OCI-LY1 (cell line): ENCODE data around the gene PAK2.

Experiments used
- H2AFZ ChIP-seq: fragments of 200-600 bp; sonication (generic), shearing (Covaris generic); 2 replicates; pipeline ENCODE4 v1.6.0; 2014; ENCODE audit warnings: antibody characterized with exemption, mild to moderate bottlenecking, low read length
- H3F3A ChIP-seq: fragments of 200-600 bp; sonication (generic), shearing (Covaris generic); 2 replicates; pipeline ENCODE4 v1.6.0; 2014; ENCODE audit warnings: mild to moderate bottlenecking, antibody characterized with exemption, low read length, moderate library complexity; ENCODE audit not compliant: insufficient read depth
- H3K27ac ChIP-seq: fragments of 200-600 bp; sonication (generic); 2 replicates; pipeline ENCODE4 v1.5.1; 2014; ENCODE audit warnings: low read length, mixed run types, mild to moderate bottlenecking, low read depth; ENCODE audit not compliant: poor library complexity, severe bottlenecking
- H3K27me3 ChIP-seq: fragments of 200-600 bp; sonication (generic); 2 replicates; pipeline ENCODE4 v1.6.0; 2014; ENCODE audit warnings: antibody characterized with exemption, mild to moderate bottlenecking, low read length, moderate library complexity; ENCODE audit not compliant: insufficient read depth
- H3K36me3 ChIP-seq: fragments of 200-600 bp; sonication (generic); 2 replicates; pipeline ENCODE4 v1.6.1; 2014; ENCODE audit warnings: mild to moderate bottlenecking, antibody characterized with exemption, low read length, moderate library complexity, mixed read lengths; ENCODE audit not compliant: insufficient read depth
- H3K4me1 ChIP-seq: fragments of 200-600 bp; sonication (generic); 2 replicates; pipeline ENCODE4 v1.5.1; 2014; ENCODE audit warnings: mild to moderate bottlenecking, low read length, moderate library complexity; ENCODE audit not compliant: insufficient read depth, severe bottlenecking
- H3K4me2 ChIP-seq: fragments of 200-600 bp; sonication (generic), shearing (Covaris generic); 2 replicates; pipeline ENCODE4 v1.6.1; 2014; ENCODE audit warnings: low read length
- H3K4me3 ChIP-seq: fragments of 200-600 bp; sonication (generic); 2 replicates; pipeline ENCODE4 v1.5.1; 2014; ENCODE audit warnings: low read length, low read depth, mild to moderate bottlenecking, mixed read lengths; ENCODE audit not compliant: poor library complexity, severe bottlenecking
- H3K79me2 ChIP-seq: fragments of 200-600 bp; shearing (Covaris generic); 2 replicates; pipeline ENCODE4 v1.6.1; 2016; ENCODE audit warnings: mixed run types, low read length, mixed read lengths; ENCODE audit not compliant: insufficient read depth
- H3K9ac ChIP-seq: fragments of 200-600 bp; sonication (generic), shearing (Covaris generic); 2 replicates; pipeline ENCODE4 v1.6.1; 2014; ENCODE audit warnings: mild to moderate bottlenecking, low read length, mixed read lengths
- H3K9me2 ChIP-seq: fragments of 200-600 bp; sonication (generic), shearing (Covaris generic); 2 replicates; pipeline ENCODE4 v1.6.1; 2014; ENCODE audit warnings: low read depth, mild to moderate bottlenecking, low read length, mixed read lengths
- H3K9me3 ChIP-seq: fragments of 200-600 bp; shearing (Covaris generic); 2 replicates; pipeline ENCODE4 v1.6.1; 2014; ENCODE audit warnings: low read length, mixed read lengths
- H4K20me1 ChIP-seq: fragments of 200-600 bp; sonication (generic), shearing (Covaris generic); 2 replicates; pipeline ENCODE4 v1.6.0; 2016; ENCODE audit warnings: mild to moderate bottlenecking, low read length; ENCODE audit not compliant: insufficient read depth
- EZH2 ChIP-seq: fragments of 200-600 bp; sonication (generic), shearing (Covaris generic); IDR thresholded peaks from 2 replicates; pipeline ENCODE4 v1.8.0; 2017; ENCODE audit warnings: borderline replicate concordance, mixed run types, mild to moderate bottlenecking, antibody characterized with exemption, low read length, moderate library complexity, mixed read lengths
- TF ChIP-seq, protein P1 (sequence below): fragments of 200-600 bp; sonication (generic), shearing (Covaris generic); IDR thresholded peaks from 2 replicates; pipeline ENCODE4 v1.5.1; 2017; ENCODE audit warnings: mild to moderate bottlenecking, antibody characterized with exemption, low read length, moderate library complexity, mixed read lengths

Gene PAK2

DNA sequence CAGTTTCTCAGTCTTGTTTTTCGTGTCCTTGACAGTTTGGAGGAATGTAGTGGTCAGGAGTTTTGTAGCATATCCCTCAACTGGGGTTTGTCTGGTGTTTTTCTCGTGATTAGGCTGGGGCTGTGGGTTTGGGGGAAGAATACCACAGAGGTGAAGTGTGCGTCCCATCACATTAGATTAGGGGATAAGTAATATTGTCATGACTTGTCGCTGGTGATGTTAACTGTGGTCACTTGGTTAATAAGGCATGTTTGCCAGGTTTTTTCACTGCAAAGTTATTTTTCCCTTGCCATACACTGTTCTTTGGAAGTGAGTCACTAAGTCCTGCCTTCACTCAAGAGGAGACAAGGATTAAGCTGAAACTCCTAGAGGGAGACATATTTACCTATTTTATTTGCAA lies 39.1 kb downstream of the PAK2 start:
- H3K36me3 ChIP-seq, result peaks cover 87% of the 10 kb centered on the region
- H3K4me1 ChIP-seq, result no peaks in the 10 kb centered on the region
- peaks cover 39% of the 10 kb centered on the region for H3K9me3 ChIP-seq
- H3K4me3 ChIP-seq, result no peak overlapping the region
- H3K27me3 ChIP-seq, result no peaks in the 10 kb centered on the region
- H3K4me2 ChIP-seq, result no peak overlapping the region
- H3K9me2 ChIP-seq, result no peaks in the 10 kb centered on the region
- no peak overlapping the region for H2AFZ ChIP-seq
- TF ChIP-seq, protein P1, sequence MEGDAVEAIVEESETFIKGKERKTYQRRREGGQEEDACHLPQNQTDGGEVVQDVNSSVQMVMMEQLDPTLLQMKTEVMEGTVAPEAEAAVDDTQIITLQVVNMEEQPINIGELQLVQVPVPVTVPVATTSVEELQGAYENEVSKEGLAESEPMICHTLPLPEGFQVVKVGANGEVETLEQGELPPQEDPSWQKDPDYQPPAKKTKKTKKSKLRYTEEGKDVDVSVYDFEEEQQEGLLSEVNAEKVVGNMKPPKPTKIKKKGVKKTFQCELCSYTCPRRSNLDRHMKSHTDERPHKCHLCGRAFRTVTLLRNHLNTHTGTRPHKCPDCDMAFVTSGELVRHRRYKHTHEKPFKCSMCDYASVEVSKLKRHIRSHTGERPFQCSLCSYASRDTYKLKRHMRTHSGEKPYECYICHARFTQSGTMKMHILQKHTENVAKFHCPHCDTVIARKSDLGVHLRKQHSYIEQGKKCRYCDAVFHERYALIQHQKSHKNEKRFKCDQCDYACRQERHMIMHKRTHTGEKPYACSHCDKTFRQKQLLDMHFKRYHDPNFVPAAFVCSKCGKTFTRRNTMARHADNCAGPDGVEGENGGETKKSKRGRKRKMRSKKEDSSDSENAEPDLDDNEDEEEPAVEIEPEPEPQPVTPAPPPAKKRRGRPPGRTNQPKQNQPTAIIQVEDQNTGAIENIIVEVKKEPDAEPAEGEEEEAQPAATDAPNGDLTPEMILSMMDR, result no peak
- no peak overlapping the region for H3K9ac ChIP-seq
- no peaks in the 10 kb centered on the region for H4K20me1 ChIP-seq
- no peaks in the 10 kb centered on the region for H3F3A ChIP-seq
- H3K27ac ChIP-seq, result no peak overlapping the region
- peaks cover 80% of the 10 kb centered on the region for H3K79me2 ChIP-seq

DNA sequence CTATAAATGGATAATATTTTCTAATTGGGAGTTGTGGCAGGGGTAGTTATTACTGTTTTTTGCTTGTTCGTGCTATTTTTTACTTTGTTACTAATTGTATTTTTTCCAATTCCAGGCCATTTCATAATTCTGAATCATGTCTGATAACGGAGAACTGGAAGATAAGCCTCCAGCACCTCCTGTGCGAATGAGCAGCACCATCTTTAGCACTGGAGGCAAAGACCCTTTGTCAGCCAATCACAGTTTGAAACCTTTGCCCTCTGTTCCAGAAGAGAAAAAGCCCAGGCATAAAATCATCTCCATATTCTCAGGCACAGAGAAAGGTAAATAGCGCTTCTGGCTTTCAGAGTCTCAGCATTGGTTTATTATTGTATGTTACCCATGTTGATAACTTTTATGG lies 42.9 kb downstream of the PAK2 start:
- no peaks in the 10 kb centered on the region for H3K4me1 ChIP-seq
- H3K4me3 ChIP-seq, result no peak overlapping the region
- H3K27ac ChIP-seq, result no peak overlapping the region
- TF ChIP-seq, protein P1, result no peak
- no peak for TF ChIP-seq EZH2
- H3K4me2 ChIP-seq, result no peak overlapping the region
- no peaks in the 10 kb centered on the region for H4K20me1 ChIP-seq
- H3K9ac ChIP-seq, result no peak overlapping the region
- peaks cover 31% of the 10 kb centered on the region for H3K9me3 ChIP-seq
- no peaks in the 10 kb centered on the region for H3K9me2 ChIP-seq
- no peaks in the 10 kb centered on the region for H3K27me3 ChIP-seq
- H3K36me3 ChIP-seq, result peaks cover 91% of the 10 kb centered on the region
- peaks cover 54% of the 10 kb centered on the region for H3K79me2 ChIP-seq
- no peaks in the 10 kb centered on the region for H3F3A ChIP-seq
- no peak overlapping the region for H2AFZ ChIP-seq

DNA sequence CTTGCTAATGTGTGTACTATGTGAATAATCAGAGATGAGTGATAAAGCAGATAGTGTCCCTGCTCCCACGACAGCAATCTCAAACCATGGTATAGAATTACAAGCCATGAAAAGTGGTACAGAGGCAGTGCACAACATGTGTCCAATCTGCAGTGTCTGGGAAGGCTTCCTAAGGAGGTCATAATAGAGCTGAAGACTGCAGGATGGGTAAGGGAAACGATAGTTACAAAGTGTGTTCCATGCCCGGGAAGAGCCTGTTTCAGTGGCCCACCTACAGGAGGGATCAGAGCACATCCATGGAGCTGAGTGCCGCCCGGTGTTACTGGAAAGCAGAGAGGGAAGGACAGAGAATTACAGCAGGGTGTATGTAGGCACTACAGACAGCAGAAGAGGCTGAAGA lies 48.9 kb downstream of the PAK2 start:
- TF ChIP-seq EZH2, result no peak
- TF ChIP-seq, protein P1, result no peak
- Histone ChIP-seq H3K9me2 (no peaks in the 10 kb centered on the region), H3K4me1 (no peaks in the 10 kb centered on the region), H3K4me2 (no peak overlapping the region), H3K36me3 (peaks cover 93% of the 10 kb centered on the region), H2AFZ (no peak overlapping the region), H3F3A (no peaks in the 10 kb centered on the region), H4K20me1 (no peaks in the 10 kb centered on the region), H3K27me3 (no peaks in the 10 kb centered on the region), H3K79me2 (0 out of 2 replicates have a peak, but pooled peaks cover 25% of the 10 kb centered on the region), H3K9ac (no peak overlapping the region), H3K27ac (no peak overlapping the region), H3K9me3 (peaks cover 39% of the 10 kb centered on the region), H3K4me3 (no peak overlapping the region)
